Measurements from ENCODE around the gene FER. TPM values are rescaled to one million over a fixed set of nuclear protein-coding genes. Genes with fewer than 3 reads are reported as not detected.

FER gene
- total and polyA plus RNA-seq, 10 of the 15 experiments (the other 5 are each of a cell fraction or from before 2014, with no cell fraction given) = 4.4 to 19.1 (median 9.6) TPM

DNA sequence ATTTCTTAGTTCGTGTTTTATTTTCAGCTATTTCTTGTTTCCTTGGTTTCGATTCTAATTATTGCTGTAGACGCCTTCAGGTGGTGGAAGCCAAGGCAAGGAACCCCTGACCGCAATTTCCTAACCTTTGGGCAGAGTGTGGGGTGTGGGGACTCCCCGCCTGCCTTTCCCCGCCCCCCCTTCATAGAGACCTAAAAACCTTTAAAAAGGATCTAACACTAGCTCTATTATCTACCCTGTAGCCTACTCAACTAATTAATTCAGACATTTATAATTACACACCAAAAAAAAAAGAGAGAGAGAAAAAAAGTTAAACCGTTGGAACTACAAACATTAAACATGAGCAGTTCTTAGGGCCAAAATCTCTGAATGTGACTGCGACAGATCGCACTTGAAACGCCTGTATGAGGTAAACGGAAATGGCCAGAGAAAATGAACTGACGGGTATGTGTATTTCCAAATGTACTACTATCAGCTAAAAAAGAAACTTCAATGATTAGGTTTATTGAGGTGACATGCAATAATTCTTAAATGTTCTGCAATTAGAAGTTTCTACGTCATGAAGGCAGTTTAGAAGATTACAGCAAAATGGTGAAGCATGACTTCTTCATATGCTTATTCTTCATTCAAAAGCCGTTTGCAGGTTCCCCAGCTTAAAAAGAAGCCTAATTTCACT is 19.0 kb upstream of the FER start (continued):
- no peak for TF ChIP-seq POLR2AphosphoS5 (IDR thresholded peaks at IDR 0.05; ENCODE audit: low read length)
- no peak for TF ChIP-seq ASH2L (IDR thresholded peaks at IDR 0.05; ENCODE audit: borderline replicate concordance, low read depth)
- no peak for TF ChIP-seq MAX (IDR thresholded peaks at IDR 0.05; ENCODE audit: low read depth, low read length)
- no peak for TF ChIP-seq HDGF (IDR thresholded peaks at IDR 0.05)
- no peak for TF ChIP-seq TCF3 (IDR thresholded peaks at IDR 0.05; ENCODE audit: borderline replicate concordance, insufficient read depth, low read depth, low read length)
- TF ChIP-seq BRCA1 (IDR thresholded peaks at IDR 0.05; ENCODE audit: low read depth, low read length) = no peak
- TF ChIP-seq CTCF (IDR thresholded peaks at IDR 0.05 in 2 of 3, conservative IDR thresholded peaks at IDR 0.05 in 1 of 3; ENCODE audit: control insufficient read depth in 2 of 3, extremely low read depth in 1 of 3, insufficient read depth in 1 of 3, low read depth in 3 of 3, low read length in 3 of 3) = no peak
- TF ChIP-seq CHD4 (IDR thresholded peaks at IDR 0.05) = no peak
- peak; percentile 55; the same call in 1 of the 2 replicates for TF ChIP-seq MEF2A (IDR thresholded peaks at IDR 0.05; ENCODE audit: insufficient read depth, low read depth, low read length)
- no peak for TF ChIP-seq POLR2AphosphoS2 (IDR thresholded peaks at IDR 0.05; ENCODE audit: low read depth, low read length)
- no peak for TF ChIP-seq ESRRA (IDR thresholded peaks at IDR 0.05; ENCODE audit: low read length)
- TF ChIP-seq SUZ12 (IDR thresholded peaks at IDR 0.05; ENCODE audit: unreplicated experiment) = no peak
- TF ChIP-seq TCF12 (IDR thresholded peaks at IDR 0.05; ENCODE audit: low read depth, low read length) = no peak
- TF ChIP-seq E2F8 (IDR thresholded peaks at IDR 0.05; ENCODE audit: low read depth, partially characterized antibody) = peak; percentile 64
- no peak for TF ChIP-seq RB1 (IDR thresholded peaks at IDR 0.05; ENCODE audit: borderline replicate concordance)
- TF ChIP-seq NR2F1 (conservative IDR thresholded peaks at IDR 0.05) = peak; percentile 94
- TF ChIP-seq ZNF217 (IDR thresholded peaks at IDR 0.05) = no peak
- TF ChIP-seq SMAD5 (IDR thresholded peaks at IDR 0.05; ENCODE audit: low read depth) = no peak
- TF ChIP-seq ZNF592 (IDR thresholded peaks at IDR 0.05) = no peak
- peak; percentile 34; the same call in 1 of the 2 replicates for TF ChIP-seq CREM (IDR thresholded peaks at IDR 0.05; ENCODE audit: low read depth)
- no peak for TF ChIP-seq BMI1 (IDR thresholded peaks at IDR 0.05; ENCODE audit: borderline replicate concordance)
- TF ChIP-seq CHD2 (IDR thresholded peaks at IDR 0.05; ENCODE audit: borderline replicate concordance, low read depth, low read length) = no peak
